HepG2 (cell line): ENCODE data around the gene RPS4Y1. TPM values are rescaled to one million over a fixed set of nuclear protein-coding genes. Genes with fewer than 3 reads are reported as not detected.

ENCODE experiments used
- ATAC-seq: fragments of 200-7000 bp; cut with Tn5 transposase; 3 replicates; pipeline ENCODE4 v1.9.1; 2020; ENCODE audit warnings: mild to moderate bottlenecking, moderate library complexity
- Bru-seq: library from RNA; stranded (reverse); fragments of 400-500 nt; gene quantifications from one replicate; lab custom pipeline; 2021; lab: Mats Ljungman, UMichigan
- BruChase-seq, 2 experiments: library from RNA; stranded (reverse); fragments of 400-500 nt; gene quantifications; one replicate each; lab custom pipeline; 2021; lab: Mats Ljungman, UMichigan
- BruUV-seq: library from RNA; stranded (reverse); fragments of 400-500 nt; replicated peaks from 2 replicates; lab custom pipeline; 2021; lab: Mats Ljungman, UMichigan
- CTCF ChIA-PET: fragments of 300-600 bp; formaldehyde crosslinking; extraction: SDS; loops from one replicate; lab custom pipeline; 2021; ENCODE audit warnings: low total read pairs, inconsistent platforms, low intra/inter-chr PET ratio; lab: Yijun Ruan, JAX
- POLR2A ChIA-PET: fragments of 350-600 bp; sonication (Branson Sonifier 250); formaldehyde crosslinking; loops from one replicate; lab custom pipeline; 2020; ENCODE audit warnings: antibody characterized with exemption, inconsistent platforms; lab: Yijun Ruan, JAX
- DNase-seq: peaks from one replicate; pipeline ENCODE4 v3.0.0-alpha.2; 2015; ENCODE audit warnings: low spot score
- FAIRE-seq: peaks from 3 replicates; lab custom pipeline; 2011; peaks lifted over from hg19 to GRCh38; lab: Jason Lieb, UNC
- H2AFZ ChIP-seq: one replicate; pipeline ENCODE4 v1.6.1; 2011; ENCODE audit warnings: low read length, inconsistent platforms
- H3K27ac ChIP-seq: fragments of 300-600 bp; 3 replicates; pipeline ENCODE4 v1.8.0; 2011; ENCODE audit warnings: mixed run types, mild to moderate bottlenecking, mixed read lengths, low read length, inconsistent platforms; ENCODE audit not compliant: insufficient read depth; ENCODE audit errors: extremely low read length
- H3K27me3 ChIP-seq, 2 experiments: fragments of 200-600 bp in 1 of 2; 2 replicates in 1 of 2; 3 replicates in 1 of 2; pipeline versions ENCODE4 v1.6.0 to v1.8.0; 2011; ENCODE audit warnings: low read length in 2 of 2, mild to moderate bottlenecking in 2 of 2, moderate library complexity in 2 of 2, inconsistent platforms in 1 of 2; ENCODE audit not compliant: insufficient read depth in 2 of 2, control insufficient read depth in 1 of 2
- H3K36me3 ChIP-seq, 2 experiments: fragments of 200-600 bp in 1 of 2; replicated peaks in 1 of 2; 2 replicates in 1 of 2; 3 replicates in 1 of 2; pipeline versions ENCODE4 v1.5.1 to v1.8.0; 2011; ENCODE audit warnings: low read length in 2 of 2, inconsistent platforms in 1 of 2; ENCODE audit not compliant: insufficient read depth in 2 of 2, control insufficient read depth in 1 of 2
- H3K4me1 ChIP-seq: 2 replicates; pipeline ENCODE4 v1.5.1; 2012; ENCODE audit warnings: low read length, inconsistent platforms; ENCODE audit not compliant: insufficient read depth
- H3K4me2 ChIP-seq: 2 replicates; pipeline ENCODE4 v1.6.0; 2011; ENCODE audit warnings: low read depth, low read length, inconsistent platforms
- H3K4me3 ChIP-seq, 3 experiments: fragments of 200-600 bp in 1 of 3; sonication (generic), shearing (Covaris generic) in 1 of 3; replicated peaks in 1 of 3; 2 replicates each; pipeline ENCODE4 v1.5.1; 2011 to 2016; ENCODE audit warnings: low read length in 3 of 3, inconsistent platforms in 2 of 3, low read depth in 2 of 3, mild to moderate bottlenecking in 2 of 3, control low read depth in 1 of 3, mixed read lengths in 1 of 3; ENCODE audit not compliant: insufficient read depth in 1 of 3
- H3K79me2 ChIP-seq: one replicate; pipeline ENCODE4 v1.6.1; 2011; ENCODE audit warnings: low read length, inconsistent platforms; ENCODE audit not compliant: insufficient read depth
- H3K9ac ChIP-seq: 2 replicates; pipeline ENCODE4 v1.6.0; 2011; ENCODE audit warnings: mild to moderate bottlenecking, low read depth, low read length, inconsistent platforms; ENCODE audit not compliant: insufficient read depth
- H3K9me3 ChIP-seq: 2 replicates; pipeline ENCODE4 v1.5.1; 2012; ENCODE audit warnings: mild to moderate bottlenecking, low read length
- H4K20me1 ChIP-seq: 2 replicates; pipeline ENCODE4 v1.6.0; 2011; ENCODE audit warnings: inconsistent platforms, mild to moderate bottlenecking, low read length, moderate library complexity; ENCODE audit not compliant: insufficient read depth
- ARNT ChIP-seq: fragments of 450-650 bp; IDR thresholded peaks from 2 replicates; pipeline ENCODE4 v1.6.1; 2017
- HMGA1 ChIP-seq: sonication (generic); formaldehyde crosslinking; conservative IDR thresholded peaks from 2 replicates; pipeline ENCODE4 v1.4.0; 2020; ENCODE audit warnings: missing genetic modification reagents
- NR2C2 ChIP-seq: sonication (generic); formaldehyde crosslinking; IDR thresholded peaks from 2 replicates; pipeline ENCODE4 v1.4.0; 2020; ENCODE audit warnings: missing genetic modification reagents, mild to moderate bottlenecking, moderate library complexity, borderline replicate concordance
- POLR2G ChIP-seq: fragments of 200-400 bp; formaldehyde crosslinking; IDR thresholded peaks from 2 replicates; pipeline ENCODE4 v1.6.1; 2018; ENCODE audit warnings: mild to moderate bottlenecking, low read depth, low read length, moderate library complexity
- SKI ChIP-seq: fragments of 450-650 bp; IDR thresholded peaks from one replicate; pipeline ENCODE4 v1.6.1; 2018; ENCODE audit warnings: mild to moderate bottlenecking; ENCODE audit not compliant: partially characterized antibody
- TBL1XR1 ChIP-seq: fragments of 150-350 bp; IDR thresholded peaks from 2 replicates; pipeline ENCODE4 v1.6.1; 2014; ENCODE audit warnings: borderline replicate concordance, low read length; ENCODE audit not compliant: partially characterized antibody
- TGIF2 ChIP-seq: IDR thresholded peaks from 2 replicates; pipeline ENCODE4 v1.6.1; 2016; ENCODE audit warnings: control low read depth, missing compliant biosample characterization
- ZNF207 ChIP-seq: fragments of 450-650 bp; IDR thresholded peaks from 2 replicates; pipeline ENCODE4 v1.6.1; 2016; ENCODE audit warnings: antibody characterized with exemption, borderline replicate concordance
- ZNF292 ChIP-seq: sonication (generic); formaldehyde crosslinking; IDR thresholded peaks from 2 replicates; pipeline ENCODE4 v1.8.1; 2022; ENCODE audit warnings: mild to moderate bottlenecking, low read depth, missing genetic modification reagents, borderline replicate concordance
- ZNF782 ChIP-seq: sonication (generic); formaldehyde crosslinking; IDR thresholded peaks from 2 replicates; pipeline ENCODE4 v1.4.0; 2020; ENCODE audit warnings: missing genetic modification reagents, mild to moderate bottlenecking, borderline replicate concordance
- WGBS: methylation state at CpG from one replicate; pipeline ENCODE4 v1.1.6; 2017; ENCODE audit warnings: low lambda C conversion rate; 5-methylcytosine and 5-hydroxymethylcytosine counted together
- in situ Hi-C: cut with HindIII; loops from 2 replicates; pipeline ENCODE4 v1.10.0; 2017; ENCODE audit warnings: low pct_unique_long_range_greater_than_20kb; ENCODE audit not compliant: extremely low pct_ligation_motif_present
- intact Hi-C: fragments of 100-400 bp; cut with micrococcal nuclease; formaldehyde crosslinking; loops from one replicate; pipeline ENCODE4 v1.10.0; 2022; ENCODE audit not compliant: unreplicated experiment
- long read RNA-seq, 2 experiments: library from RNA in 1 of 2; library from polyadenylated mRNA in 1 of 2; stranded (forward) in 1 of 2; unstranded in 1 of 2; transcript quantifications; one replicate each; pipeline ENCODE4 v2.0.0, GENCODE V29; 2019 to 2022
- polyA minus RNA-seq, 3 experiments: library from RNA; depleted of rRNA, polyadenylated mRNA; stranded (reverse); fragments of >200 nt; gene quantifications; 2 replicates each; pipeline ENCODE4 v1.2.3, GENCODE V29; 2011; ENCODE audit warnings: low replicate concordance in 1 of 3
- polyA plus RNA-seq, 8 experiments: library from polyadenylated mRNA; depleted of rRNA in 3 of 8; stranded (reverse) in 7 of 8; unstranded in 1 of 8; fragments of >200 nt; fragmentation: Illumina TruSeq in 4 of 8; extraction: Trizol in 4 of 8; gene quantifications; 2 replicates each; pipeline versions ENCODE4 v1.2.1 to v1.2.3, GENCODE V29; 2011 to 2016; ENCODE audit warnings: low read depth in 4 of 8, missing spikeins in 1 of 8, mixed read lengths in 1 of 8; ENCODE audit not compliant: insufficient read depth in 1 of 8
- total RNA-seq, 5 experiments: library from RNA; depleted of rRNA; stranded (reverse); fragments of >200 nt; fragmentation: Illumina TruSeq; extraction: Trizol; gene quantifications; 2 replicates each; pipeline ENCODE4 v1.2.3, GENCODE V29; 2016; ENCODE audit warnings: low read depth in 1 of 5
- TF ChIP-seq, protein P1 (sequence below): IDR thresholded peaks from 2 replicates; pipeline ENCODE4 v1.6.1; 2016; ENCODE audit warnings: low read depth, control low read depth
- TF ChIP-seq, protein P2 (sequence below): sonication (generic); formaldehyde crosslinking; IDR thresholded peaks from 2 replicates; pipeline ENCODE4 v1.5.1; 2020; ENCODE audit warnings: missing genetic modification reagents, mild to moderate bottlenecking, borderline replicate concordance

The RPS4Y1 gene
- total RNA-seq (2016; rRNA removed; fragmentation: Illumina TruSeq; extraction: Trizol) (461 and 631 TPM in 2 replicates), polyA plus RNA-seq (2011; rRNA removed) (824 and 1,080 TPM in 2 replicates), polyA minus RNA-seq (2011; rRNA and poly(A)+ RNA removed; ENCODE audit: low replicate concordance) (222 TPM in 1 of 2 replicates, not detected in the other), Bru-seq, nascent RNA (percentile 97 among the genes with signal in this experiment), BruChase-seq, experiment 1, labeled RNA remaining after a 6-hour chase (percentile 95 among the genes with signal in this experiment), BruChase-seq, experiment 2, labeled RNA remaining after a 2-hour chase (percentile 97 among the genes with signal in this experiment)
- 266 and 312 TPM in 2 replicates for total RNA-seq (2016; cell fraction: cytosol; rRNA removed; fragmentation: Illumina TruSeq; extraction: Trizol; ENCODE audit: low read depth)
- 456 and 631 TPM in 2 replicates for total RNA-seq (2016; cell fraction: insoluble cytoplasmic fraction; rRNA removed; fragmentation: Illumina TruSeq; extraction: Trizol)
- total RNA-seq (2016; cell fraction: membrane; rRNA removed; fragmentation: Illumina TruSeq; extraction: Trizol), result 565 and 654 TPM in 2 replicates
- total RNA-seq (2016; cell fraction: nucleus; rRNA removed; fragmentation: Illumina TruSeq; extraction: Trizol), result 191 and 212 TPM in 2 replicates
- polyA plus RNA-seq (2011; cell fraction: cytosol; rRNA removed), result 702 and 1,083 TPM in 2 replicates
- 225 and 358 TPM in 2 replicates for polyA plus RNA-seq (2011; cell fraction: nucleus; rRNA removed)
- 618 and 716 TPM in 2 replicates for polyA plus RNA-seq (2012)
- polyA plus RNA-seq (2016; cell fraction: cytosol; fragmentation: Illumina TruSeq; extraction: Trizol; ENCODE audit: low read depth), result 383 and 426 TPM in 2 replicates
- polyA plus RNA-seq (2016; cell fraction: insoluble cytoplasmic fraction; fragmentation: Illumina TruSeq; extraction: Trizol; ENCODE audit: low read depth), result 657 and 680 TPM in 2 replicates
- 614 and 665 TPM in 2 replicates for polyA plus RNA-seq (2016; cell fraction: membrane; fragmentation: Illumina TruSeq; extraction: Trizol; ENCODE audit: low read depth)
- 379 and 397 TPM in 2 replicates for polyA plus RNA-seq (2016; cell fraction: nucleus; fragmentation: Illumina TruSeq; extraction: Trizol; ENCODE audit: insufficient read depth, low read depth)
- 155 and 190 TPM in 2 replicates for polyA minus RNA-seq (2011; cell fraction: cytosol; rRNA and poly(A)+ RNA removed)
- polyA minus RNA-seq (2011; cell fraction: nucleus; rRNA and poly(A)+ RNA removed), result 107 and 181 TPM in 2 replicates
- long read RNA-seq, experiment 1, transcript RPS4Y1-203 (3 exons, 998 nt), result minor isoform, 7 of 752 reads
- long read RNA-seq, experiment 1, transcript RPS4Y1-201 (7 exons, 1,305 nt), result major isoform, 627 of 752 reads
- long read RNA-seq, experiment 1, partial matches to known transcripts, result 108 of 752 reads
- long read RNA-seq, experiment 1, other reads (novel, unspliced or antisense), result 8 of 752 reads
- long read RNA-seq, experiment 2, transcript RPS4Y1-201 (7 exons, 1,305 nt), result major isoform, 61 of 792 reads
- long read RNA-seq, experiment 2, transcript RPS4Y1-202 (7 exons, 811 nt), result minor isoform, 8 of 792 reads
- long read RNA-seq, experiment 2, transcript RPS4Y1-203 (3 exons, 998 nt), result minor isoform, 13 of 792 reads
- long read RNA-seq, experiment 2, partial matches to known transcripts, result 688 of 792 reads
- long read RNA-seq, experiment 2, other reads (novel, unspliced or antisense), result 22 of 792 reads

DNA sequence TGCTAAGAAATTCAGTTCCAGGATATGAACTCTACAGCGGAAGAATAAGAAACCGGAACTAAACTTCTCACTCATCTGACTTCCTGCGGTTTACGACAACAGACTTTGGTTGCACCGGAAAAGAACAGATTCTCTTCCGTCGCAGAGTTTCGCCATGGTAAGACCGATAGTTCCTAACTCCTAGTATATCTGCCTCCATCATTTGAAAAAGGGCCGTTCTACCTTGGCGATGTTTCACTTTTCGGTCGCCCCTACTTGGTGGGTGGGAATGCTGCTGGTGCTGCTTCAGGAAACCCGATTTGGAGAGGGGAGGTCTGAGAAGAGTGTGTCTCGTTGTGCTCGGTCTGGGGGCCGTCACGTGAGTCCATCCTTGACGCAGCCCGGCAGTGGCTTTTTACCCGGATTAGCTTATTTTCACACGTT is at the start of gene RPS4Y1:
Gene RPS4Y1, plus strand, starts transcription at position 132 of the 423 bp plus-strand sequence. Its CDS starts 23 bp downstream, at position 155.
- intact Hi-C loops, result no loop called here
- TF ChIP-seq, protein P1, sequence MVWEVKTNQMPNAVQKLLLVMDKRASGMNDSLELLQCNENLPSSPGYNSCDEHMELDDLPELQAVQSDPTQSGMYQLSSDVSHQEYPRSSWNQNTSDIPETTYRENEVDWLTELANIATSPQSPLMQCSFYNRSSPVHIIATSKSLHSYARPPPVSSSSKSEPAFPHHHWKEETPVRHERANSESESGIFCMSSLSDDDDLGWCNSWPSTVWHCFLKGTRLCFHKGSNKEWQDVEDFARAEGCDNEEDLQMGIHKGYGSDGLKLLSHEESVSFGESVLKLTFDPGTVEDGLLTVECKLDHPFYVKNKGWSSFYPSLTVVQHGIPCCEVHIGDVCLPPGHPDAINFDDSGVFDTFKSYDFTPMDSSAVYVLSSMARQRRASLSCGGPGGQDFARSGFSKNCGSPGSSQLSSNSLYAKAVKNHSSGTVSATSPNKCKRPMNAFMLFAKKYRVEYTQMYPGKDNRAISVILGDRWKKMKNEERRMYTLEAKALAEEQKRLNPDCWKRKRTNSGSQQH (CRISPR knock-in tag), result 0 out of 2 replicates have a peak, but pooled peaks have one; percentile 20
- TF ChIP-seq HMGA1, result no peak
- TF ChIP-seq ZNF292 (CRISPR knock-in tag), result no peak
- no peak for TF ChIP-seq SKI
- TF ChIP-seq, protein P2, sequence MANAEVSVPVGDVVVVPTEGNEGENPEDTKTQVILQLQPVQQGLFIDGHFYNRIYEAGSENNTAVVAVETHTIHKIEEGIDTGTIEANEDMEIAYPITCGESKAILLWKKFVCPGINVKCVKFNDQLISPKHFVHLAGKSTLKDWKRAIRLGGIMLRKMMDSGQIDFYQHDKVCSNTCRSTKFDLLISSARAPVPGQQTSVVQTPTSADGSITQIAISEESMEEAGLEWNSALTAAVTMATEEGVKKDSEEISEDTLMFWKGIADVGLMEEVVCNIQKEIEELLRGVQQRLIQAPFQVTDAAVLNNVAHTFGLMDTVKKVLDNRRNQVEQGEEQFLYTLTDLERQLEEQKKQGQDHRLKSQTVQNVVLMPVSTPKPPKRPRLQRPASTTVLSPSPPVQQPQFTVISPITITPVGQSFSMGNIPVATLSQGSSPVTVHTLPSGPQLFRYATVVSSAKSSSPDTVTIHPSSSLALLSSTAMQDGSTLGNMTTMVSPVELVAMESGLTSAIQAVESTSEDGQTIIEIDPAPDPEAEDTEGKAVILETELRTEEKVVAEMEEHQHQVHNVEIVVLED (CRISPR knock-in tag), result peak; percentile 37; the same call in 1 of the 2 replicates
- TF ChIP-seq ZNF782 (CRISPR knock-in tag), result no peak
- TF ChIP-seq NR2C2 (CRISPR knock-in tag), result peak; percentile 96
- TF ChIP-seq TBL1XR1, result peak; percentile 19
- TF ChIP-seq ZNF207, result no peak
- TF ChIP-seq ARNT, result no peak
- TF ChIP-seq TGIF2, result peak; percentile 76; the same call in 1 of the 2 replicates
- peak; percentile 82 for TF ChIP-seq POLR2G

More for the DNA sequence above, at the start of gene RPS4Y1:
- in situ Hi-C loops, result no loop called here
- BruUV-seq, result no TSS peak
- peak; percentile 77 for FAIRE-seq
- Histone ChIP-seq H3K9me3 (no peaks in the 10 kb centered on the region), H4K20me1 (peaks cover under 1% of the 10 kb centered on the region; the same call in 1 of the 2 replicates), H3K4me3 (peak within 1 kb of the TSS; percentile 80 to 82 (median 82)), H3K27ac (peak within 1 kb of the TSS; percentile 76), H3K79me2 (peaks cover 51% of the 10 kb centered on the region), H3K4me2 (peak within 1 kb of the TSS; percentile 80), H3K9ac (peak within 1 kb of the TSS; percentile 81), H3K4me1 (peaks cover 57% of the 10 kb centered on the region), H2AFZ (peak within 1 kb of the TSS; percentile 78), H3K36me3 (peaks cover 8 to 30% of the 10 kb centered on the region in 2 experiments; a peak in 4 of 5 replicates), H3K27me3 (no peaks in the 10 kb centered on the region)
- peak; percentile 75 for DNase-seq
- CTCF ChIA-PET, result no interaction called here
- peak; percentile 73 for ATAC-seq
- 5% methylated on average over 5 of the region's 22 CpGs for WGBS
- POLR2A ChIA-PET, result no interaction called here
